GM21367 (cell line): Measurements from ENCODE around the gene POLR2E.

Experiments
- ATAC-seq: cut with Tn5 transposase; IDR thresholded peaks from one replicate; pipeline ENCODE4 v1.9.1; 2021; ENCODE audit not compliant: unreplicated experiment

The POLR2E gene

GRCh38 chr19:1051791-1052190 lies 43.4 kb downstream of the POLR2E start:
- ATAC-seq: no peak

GRCh38 chr19:1050989-1051788 lies 44.0 kb downstream of the POLR2E start:
- no peak for ATAC-seq

- ATAC-seq: no peak
Measured at GRCh38 chr19:1049800-1050199, 45.4 kb downstream of the POLR2E start.

GRCh38 chr19:1049106-1049505 lies 46.1 kb downstream of the POLR2E start:
- no peak for ATAC-seq

GRCh38 chr19:1047696-1048147 lies 47.5 kb downstream of the POLR2E start:
- no peak for ATAC-seq

- no peak for ATAC-seq
Measured at GRCh38 chr19:1046836-1047695, 48.1 kb downstream of the POLR2E start.

GRCh38 chr19:1046117-1046626 lies 49.0 kb downstream of the POLR2E start:
- ATAC-seq: no peak

- no peak for ATAC-seq
Measured at GRCh38 chr19:1045247-1045603, 50.0 kb downstream of the POLR2E start.

- ATAC-seq: no peak
Measured at GRCh38 chr19:1042689-1043511, 52.3 kb downstream of the POLR2E start.

- no peak for ATAC-seq
Measured at GRCh38 chr19:1041835-1042685, 53.1 kb downstream of the POLR2E start.

GRCh38 chr19:1041272-1041834 lies 53.8 kb downstream of the POLR2E start:
- no peak for ATAC-seq

GRCh38 chr19:1040476-1041271 lies 54.5 kb downstream of the POLR2E start:
- ATAC-seq: no peak

- ATAC-seq: peak; percentile 59
Measured at GRCh38 chr19:1039646-1040475, 55.3 kb downstream of the POLR2E start, which contains the start of gene ABCA7. TSS of gene ABCA7 (plus strand) at chr19:1040107. CDS start at chr19:1041362, 1,255 bp downstream.

GRCh38 chr19:1038978-1039645 lies 56.1 kb downstream of the POLR2E start:
- no peak for ATAC-seq

GRCh38 chr19:1037621-1038064 lies 57.5 kb downstream of the POLR2E start:
- ATAC-seq: no peak
